K562 (cell line): ENCODE measurements around the gene ACRBP. TPM values are rescaled to one million over a fixed set of nuclear protein-coding genes. Genes with fewer than 3 reads are reported as not detected.

ENCODE experiments used
- HBP1 ChIP-seq: fragments of 450-650 bp; formaldehyde crosslinking; IDR thresholded peaks from 2 replicates; pipeline ENCODE4 v1.4.0; 2022; ENCODE audit warnings: missing genetic modification characterization
- MYBL2 ChIP-seq, 2 experiments: fragments of 450-650 bp in 1 of 2; sonication (generic) in 1 of 2; formaldehyde crosslinking in 1 of 2; IDR thresholded peaks; 2 replicates each; pipeline versions ENCODE4 v1.6.1 to v1.8.1; 2017 to 2022; ENCODE audit warnings: borderline replicate concordance in 1 of 2, inconsistent platforms in 1 of 2, low read depth in 1 of 2, mild to moderate bottlenecking in 1 of 2, missing genetic modification reagents in 1 of 2, moderate library complexity in 1 of 2
- PML ChIP-seq: IDR thresholded peaks from 2 replicates; pipeline ENCODE4 v1.6.1; 2012; ENCODE audit warnings: low read length, inconsistent platforms
- SMARCB1 ChIP-seq: IDR thresholded peaks from 2 replicates; pipeline ENCODE4 v1.6.1; 2011; ENCODE audit warnings: improper control_type of control experiment, low read depth; ENCODE audit not compliant: insufficient read length
- ZNF407 ChIP-seq: fragments of 450-650 bp; IDR thresholded peaks from 2 replicates; pipeline ENCODE4 v1.6.1; 2016; ENCODE audit warnings: low read depth
- ZNF445 ChIP-seq: fragments of 250-450 bp; sonication (Bioruptor Pico); IDR thresholded peaks from 2 replicates; pipeline ENCODE4 v1.4.0; 2020; ENCODE audit warnings: low read depth, mild to moderate bottlenecking, moderate library complexity
- ZNF778 ChIP-seq: fragments of 450-650 bp; formaldehyde crosslinking; IDR thresholded peaks from 2 replicates; pipeline ENCODE4 v1.4.0; 2020; ENCODE audit warnings: mild to moderate bottlenecking, moderate library complexity
- polyA plus RNA-seq, 8 experiments: library from polyadenylated mRNA; depleted of rRNA in 4 of 8; stranded (reverse) in 5 of 8; unstranded in 3 of 8; fragments of >200 nt; fragmentation: Nextera tagmentation in 2 of 8; fragmentation: Illumina TruSeq in 1 of 8; extraction: Ambion mirVana in 2 of 8; extraction: Trizol in 1 of 8; gene quantifications; 2 replicates each; pipeline versions ENCODE4 v1.2.1 to v1.2.3, GENCODE V29; 2011 to 2014; ENCODE audit warnings: inconsistent platforms in 1 of 8, missing spikeins in 1 of 8
- total RNA-seq, 7 experiments: library from RNA; depleted of rRNA in 6 of 7; stranded (reverse); fragments of >200 nt in 6 of 7; fragmentation: Illumina TruSeq in 2 of 7; extraction: Trizol in 2 of 7; gene quantifications; 2 replicates each; pipeline versions ENCODE4 v1.2.1 to v1.2.3, GENCODE V29; 2011 to 2021; ENCODE audit warnings: low replicate concordance in 1 of 7
- TF ChIP-seq, protein P1 (sequence below): fragments of 450-650 bp; IDR thresholded peaks from 2 replicates; pipeline ENCODE4 v1.6.1; 2016; ENCODE audit warnings: missing biosample characterization, missing genetic modification characterization
- TF ChIP-seq, protein P2 (sequence below): fragments of 450-650 bp; IDR thresholded peaks from 2 replicates; pipeline ENCODE4 v1.6.1; 2018; ENCODE audit warnings: mild to moderate bottlenecking, low read depth; ENCODE audit not compliant: partially characterized antibody
- TF ChIP-seq, protein P3 (sequence below): fragments of 250-450 bp; sonication (Bioruptor Pico); IDR thresholded peaks from 2 replicates; pipeline ENCODE4 v1.5.0; 2021; ENCODE audit warnings: mild to moderate bottlenecking, moderate library complexity

ACRBP gene
- total and polyA plus RNA-seq, 9 of the 15 experiments (the other 6 are each of a cell fraction or from before 2014, with no cell fraction given), result 3.1 to 31.8 (median 8.4) TPM

DNA sequence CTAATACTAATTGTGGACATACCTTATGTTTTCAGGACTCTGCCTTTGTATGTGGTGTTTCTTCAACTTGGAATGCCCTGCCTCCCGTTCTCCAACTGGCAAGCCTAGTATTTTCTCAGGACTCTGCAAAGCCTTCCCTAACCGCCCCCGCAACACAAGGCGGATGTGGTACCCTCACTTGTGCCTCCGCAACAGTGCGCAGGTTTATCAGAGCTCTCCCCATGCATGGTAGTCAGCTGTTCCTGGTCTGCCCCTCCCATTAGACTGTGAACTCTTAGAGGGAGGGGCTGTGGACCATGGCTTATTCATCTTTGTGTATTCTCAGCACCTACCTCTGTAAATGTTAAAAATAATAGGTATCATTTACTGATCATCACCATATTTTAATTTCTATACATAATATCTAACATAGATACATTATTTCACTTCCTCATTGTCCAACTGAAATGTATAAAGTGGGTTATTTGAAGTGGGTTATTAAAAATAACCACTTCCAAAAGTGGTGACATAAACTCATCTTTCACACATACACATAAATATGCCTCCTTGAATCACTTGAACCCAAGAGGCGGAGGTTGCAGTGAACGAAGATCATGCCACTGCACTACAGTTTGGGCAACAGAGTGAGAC lies 20.5 kb downstream of the ACRBP start (continued):
- TF ChIP-seq HBP1 (CRISPR knock-in tag) (no peak), PML (0 out of 2 replicates have a peak, but pooled peaks have one; percentile 29), ZNF445 (CRISPR knock-in tag) (no peak), MYBL2 (IDR thresholded peaks at IDR 0.05; ENCODE audit: low read depth) (no peak), MYBL2 (CRISPR knock-in tag; IDR thresholded peaks at IDR 0.05; ENCODE audit: borderline replicate concordance) (no peak), SMARCB1 (no peak), ZNF778 (CRISPR knock-in tag) (no peak), ZNF407 (no peak)
- TF ChIP-seq, protein P1, sequence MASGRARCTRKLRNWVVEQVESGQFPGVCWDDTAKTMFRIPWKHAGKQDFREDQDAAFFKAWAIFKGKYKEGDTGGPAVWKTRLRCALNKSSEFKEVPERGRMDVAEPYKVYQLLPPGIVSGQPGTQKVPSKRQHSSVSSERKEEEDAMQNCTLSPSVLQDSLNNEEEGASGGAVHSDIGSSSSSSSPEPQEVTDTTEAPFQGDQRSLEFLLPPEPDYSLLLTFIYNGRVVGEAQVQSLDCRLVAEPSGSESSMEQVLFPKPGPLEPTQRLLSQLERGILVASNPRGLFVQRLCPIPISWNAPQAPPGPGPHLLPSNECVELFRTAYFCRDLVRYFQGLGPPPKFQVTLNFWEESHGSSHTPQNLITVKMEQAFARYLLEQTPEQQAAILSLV (tag), result no peak
- TF ChIP-seq, protein P2, sequence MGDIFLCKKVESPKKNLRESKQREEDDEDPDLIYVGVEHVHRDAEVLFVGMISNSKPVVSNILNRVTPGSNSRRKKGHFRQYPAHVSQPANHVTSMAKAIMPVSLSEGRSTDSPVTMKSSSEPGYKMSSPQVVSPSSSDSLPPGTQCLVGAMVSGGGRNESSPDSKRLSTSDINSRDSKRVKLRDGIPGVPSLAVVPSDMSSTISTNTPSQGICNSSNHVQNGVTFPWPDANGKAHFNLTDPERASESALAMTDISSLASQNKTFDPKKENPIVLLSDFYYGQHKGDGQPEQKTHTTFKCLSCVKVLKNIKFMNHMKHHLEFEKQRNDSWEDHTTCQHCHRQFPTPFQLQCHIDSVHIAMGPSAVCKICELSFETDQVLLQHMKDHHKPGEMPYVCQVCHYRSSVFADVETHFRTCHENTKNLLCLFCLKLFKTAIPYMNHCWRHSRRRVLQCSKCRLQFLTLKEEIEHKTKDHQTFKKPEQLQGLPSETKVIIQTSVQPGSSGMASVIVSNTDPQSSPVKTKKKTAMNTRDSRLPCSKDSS, result no peak
- TF ChIP-seq, protein P3, sequence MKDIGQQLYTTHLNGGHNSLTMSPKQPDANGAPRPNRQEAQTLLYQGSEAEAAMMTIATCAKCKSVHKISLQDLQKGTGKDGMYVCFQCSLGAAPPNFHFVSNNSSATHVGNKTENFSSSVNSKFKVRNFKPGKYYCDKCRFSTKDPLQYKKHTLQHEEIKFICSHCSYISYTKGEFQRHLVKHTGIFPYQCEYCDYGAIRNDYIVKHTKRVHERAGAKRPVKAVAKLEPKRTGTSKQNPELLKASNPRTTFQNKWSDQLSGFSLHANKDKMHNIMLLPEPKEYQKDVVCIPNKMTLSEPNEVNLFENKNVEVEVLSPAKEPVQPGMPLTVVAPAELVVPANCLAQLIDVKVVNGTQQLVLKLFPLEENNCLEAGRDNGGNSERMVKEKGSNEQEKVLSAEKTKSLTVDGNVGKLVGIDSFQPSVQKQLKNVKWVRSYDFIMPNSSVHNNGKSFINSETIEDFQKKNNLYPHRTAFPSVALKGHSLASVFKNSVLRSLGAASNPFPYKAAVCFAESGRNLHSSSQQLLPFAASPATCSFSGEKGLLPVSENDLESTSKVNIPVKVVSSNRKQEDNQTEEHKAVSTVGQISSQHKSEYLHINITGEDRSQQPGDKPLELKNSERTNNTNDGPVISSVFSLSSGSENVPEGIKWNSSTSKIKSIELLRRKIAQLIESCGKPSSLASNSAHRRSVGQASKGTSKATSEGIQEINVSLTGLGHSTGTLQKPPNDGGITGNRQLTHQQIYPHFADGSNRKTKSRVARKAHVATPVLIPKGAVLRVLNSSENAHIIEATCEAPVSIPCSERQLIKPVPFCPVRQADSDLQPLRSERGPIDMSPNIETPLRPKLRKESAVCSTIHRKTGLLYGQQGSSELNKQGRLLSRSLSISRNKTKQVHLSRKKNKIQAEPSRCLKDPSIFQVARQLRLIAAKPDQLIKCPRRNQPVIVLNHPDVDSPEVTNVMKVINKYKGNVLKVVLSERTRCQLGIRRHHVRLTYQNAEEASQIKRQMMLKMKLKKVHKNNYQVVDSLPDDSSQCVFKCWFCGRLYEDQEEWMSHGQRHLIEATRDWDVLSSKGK (CRISPR knock-in tag), result no peak
